GM12878 (cell line): ENCODE data around the gene VSTM2L. TPM values are rescaled to one million over a fixed set of nuclear protein-coding genes. Genes with fewer than 3 reads are reported as not detected.
A peak's percentile ranks its signal among the peaks of the same experiment; 100 is the strongest.

Experiments used
- ATF2 ChIP-seq: IDR thresholded peaks from 2 replicates; pipeline ENCODE4 v1.6.1; 2012; ENCODE audit warnings: low read length, inconsistent platforms
- ATF3 ChIP-seq: IDR thresholded peaks from 2 replicates; pipeline ENCODE4 v1.6.1; 2011; ENCODE audit warnings: low read depth, mild to moderate bottlenecking, low read length, moderate library complexity, borderline replicate concordance; ENCODE audit errors: extremely low read depth
- BMI1 ChIP-seq: fragments of 450-650 bp; IDR thresholded peaks from 2 replicates; pipeline ENCODE4 v1.6.1; 2016; ENCODE audit warnings: mild to moderate bottlenecking, moderate library complexity, borderline replicate concordance
- CBX5 ChIP-seq: sonication (generic); IDR thresholded peaks from 2 replicates; pipeline ENCODE4 v1.6.1; 2016; ENCODE audit warnings: low read depth, moderate library complexity, mild to moderate bottlenecking, inconsistent platforms
- CEBPB ChIP-seq, 2 experiments: fragments of 150-350 bp in 1 of 2; IDR thresholded peaks; 2 replicates each; pipeline ENCODE4 v1.6.1; 2012 to 2014; ENCODE audit warnings: low read depth in 2 of 2, low read length in 2 of 2, borderline replicate concordance in 1 of 2, inconsistent platforms in 1 of 2
- EED ChIP-seq: sonication (generic); IDR thresholded peaks from 2 replicates; pipeline ENCODE4 v1.6.1; 2016; ENCODE audit warnings: antibody characterized with exemption, low read depth
- FOS ChIP-seq: IDR thresholded peaks from 3 replicates; pipeline ENCODE4 v1.6.1; 2011; ENCODE audit warnings: borderline replicate concordance; ENCODE audit not compliant: insufficient read length; ENCODE audit errors: extremely low read depth
- IKZF1 ChIP-seq: fragments of 450-650 bp; conservative IDR thresholded peaks from 2 replicates; pipeline ENCODE4 v1.6.1; 2017; ENCODE audit warnings: antibody characterized with exemption, mild to moderate bottlenecking
- IRF4 ChIP-seq: IDR thresholded peaks from 2 replicates; pipeline ENCODE4 v1.6.1; 2011; ENCODE audit warnings: low read depth, low read length
- MLLT1 ChIP-seq: fragments of 450-650 bp; IDR thresholded peaks from 2 replicates; pipeline ENCODE4 v1.6.1; 2016; ENCODE audit warnings: mild to moderate bottlenecking
- MTA3 ChIP-seq: IDR thresholded peaks from 2 replicates; pipeline ENCODE4 v1.6.1; 2012; ENCODE audit warnings: low read length, inconsistent platforms, borderline replicate concordance
- NFXL1 ChIP-seq: fragments of 450-650 bp; IDR thresholded peaks from 2 replicates; pipeline ENCODE4 v1.6.1; 2017; ENCODE audit warnings: antibody characterized with exemption, mild to moderate bottlenecking, borderline replicate concordance
- PBX3 ChIP-seq: IDR thresholded peaks from 2 replicates; pipeline ENCODE4 v1.6.1; 2011; ENCODE audit warnings: mild to moderate bottlenecking, low read depth, low read length, moderate library complexity; ENCODE audit not compliant: insufficient replicate concordance
- PKNOX1 ChIP-seq: fragments of 450-650 bp; IDR thresholded peaks from 2 replicates; pipeline ENCODE4 v1.6.1; 2016; ENCODE audit warnings: mild to moderate bottlenecking
- POU2F2 ChIP-seq: IDR thresholded peaks from 3 replicates; pipeline ENCODE4 v1.6.1; 2011; ENCODE audit warnings: low read depth, mild to moderate bottlenecking, low read length, borderline replicate concordance
- RBBP5 ChIP-seq: fragments of 200-600 bp; sonication (generic); conservative IDR thresholded peaks from 2 replicates; pipeline ENCODE4 v1.6.1; 2016
- RELB ChIP-seq: fragments of 450-650 bp; IDR thresholded peaks from 2 replicates; pipeline ENCODE4 v1.6.1; 2017; ENCODE audit warnings: low read depth, mild to moderate bottlenecking, moderate library complexity
- SMC3 ChIP-seq: IDR thresholded peaks from 2 replicates; pipeline ENCODE4 v1.6.1; 2011; ENCODE audit warnings: low read length, improper control_type of control experiment, borderline replicate concordance
- TAF1 ChIP-seq: IDR thresholded peaks from 2 replicates; pipeline ENCODE4 v1.6.1; 2011; ENCODE audit warnings: mild to moderate bottlenecking, low read depth, low read length, borderline replicate concordance
- ZBED1 ChIP-seq: IDR thresholded peaks from 2 replicates; pipeline ENCODE4 v1.6.1; 2016; ENCODE audit warnings: borderline replicate concordance
- ZNF217 ChIP-seq: fragments of 450-650 bp; IDR thresholded peaks from 2 replicates; pipeline ENCODE4 v1.6.1; 2017; ENCODE audit warnings: antibody characterized with exemption, mild to moderate bottlenecking
- polyA plus RNA-seq, 11 experiments: library from polyadenylated mRNA; depleted of rRNA in 4 of 11; unstranded in 6 of 11; stranded (reverse) in 5 of 11; fragments of >200 nt; fragmentation: Nextera tagmentation in 4 of 11; fragmentation: Illumina TruSeq in 1 of 11; extraction: Ambion mirVana in 4 of 11; extraction: Trizol in 1 of 11; gene quantifications; 1 replicate in 1 of 11; 2 replicates in 10 of 11; pipeline versions ENCODE4 v1.2.1 to v1.2.3, GENCODE V29; 2011 to 2016; ENCODE audit warnings: inconsistent platforms in 2 of 11, missing spikeins in 2 of 11, low read depth in 1 of 11
- total RNA-seq, 4 experiments: library from RNA; depleted of rRNA in 3 of 4; stranded (reverse); fragments of >200 nt in 3 of 4; fragmentation: Illumina TruSeq in 1 of 4; extraction: Trizol in 1 of 4; gene quantifications; 2 replicates each; pipeline versions ENCODE4 v1.2.1 to v1.2.3, GENCODE V29; 2013 to 2021

The VSTM2L gene
- total and polyA plus RNA-seq, 10 of the 15 experiments (the other 5 are each of a cell fraction or from before 2014, with no cell fraction given) = 0.05 to 1.5 (median 0.63) TPM; not detected in 2

- TF ChIP-seq PBX3 (peak; percentile 19), NFXL1 (no peak), BMI1 (peak; percentile 74), SMC3 (peak; percentile 19; the same call in 1 of the 2 replicates), ZNF217 (peak; percentile 58; the same call in 1 of the 2 replicates), MTA3 (peak; percentile 80; the same call in 1 of the 2 replicates), ATF3 (no peak), IKZF1 (peak; percentile 88), PKNOX1 (peak; percentile 74), EED (peak; percentile 92), CEBPB (IDR thresholded peaks at IDR 0.05; ENCODE audit: borderline replicate concordance in 1 of 2, low read depth in 2 of 2, low read length in 2 of 2) (peak in 1 of 2 experiments; percentile 36; a peak in 1 of 4 replicates), CBX5 (0 out of 2 replicates have a peak, but pooled peaks have one; percentile 27), MLLT1 (peak; percentile 95), FOS (no peak), POU2F2 (peak; percentile 67; the same call in 1 of the 3 replicates), RELB (peak; percentile 73), ATF2 (peak; percentile 82), ZBED1 (peak; percentile 67; the same call in 1 of the 2 replicates), RBBP5 (no peak), IRF4 (peak; percentile 98), TAF1 (no peak)
- TF ChIP-seq, all 136 proteins: peak for 59
These were observed 87.7 kb downstream of the VSTM2L start (continued) for GRCh38 chr20:37990571-37991151.
